NCI-H1694 (cell line): ENCODE measurements around the gene NIPAL3.
"Not testable (repeated sequence)": the region's sequence is repeated elsewhere in the genome, so short reads cannot be mapped to it uniquely, and the experiment has no call there.

ENCODE experiments used
- DNase-seq: peaks from one replicate; lab custom pipeline; 2025; lab: John Stamatoyannopoulos, UW

The NIPAL3 gene

DNA sequence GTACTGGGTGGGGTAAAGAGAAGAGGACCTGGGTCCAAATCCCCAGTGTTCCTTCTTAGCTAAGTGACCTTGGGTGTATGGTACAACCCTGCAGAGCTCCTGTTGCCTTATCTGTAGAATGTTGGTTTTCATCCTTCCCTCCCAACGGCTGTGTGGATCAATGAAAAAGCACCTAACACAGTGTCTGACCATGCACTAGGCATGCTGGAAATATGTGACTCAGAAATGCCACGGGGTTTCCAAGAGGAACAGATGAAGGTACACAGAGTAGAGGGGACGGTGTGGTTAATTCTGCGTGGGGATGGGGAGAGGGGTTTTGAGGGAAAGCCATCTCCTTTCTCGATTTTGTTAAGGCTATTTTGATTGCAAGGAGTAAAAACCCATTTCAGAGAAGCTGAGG, 8.6 kb downstream of the NIPAL3 start:
- no peak for DNase-seq

DNA sequence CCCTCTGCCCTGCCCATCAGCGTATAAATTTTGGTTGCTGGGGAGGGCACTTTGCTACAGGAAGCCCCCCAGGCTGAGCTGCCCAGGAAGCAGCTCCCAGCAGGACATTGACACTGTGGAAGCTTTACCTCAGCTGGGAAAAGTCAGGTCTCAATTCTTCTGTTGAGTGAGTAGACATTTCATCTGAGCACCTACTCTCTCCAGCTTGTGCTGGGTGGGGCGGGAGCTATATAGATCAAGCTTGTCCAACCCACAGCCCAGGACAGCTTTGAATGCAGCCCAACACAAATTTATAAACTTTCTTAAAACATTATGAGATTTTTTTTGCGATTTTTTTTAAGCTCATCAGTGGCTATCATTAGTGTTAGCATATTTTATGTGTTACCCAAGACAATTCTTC, 9.4 kb downstream of the NIPAL3 start:
- no peak for DNase-seq

DNA sequence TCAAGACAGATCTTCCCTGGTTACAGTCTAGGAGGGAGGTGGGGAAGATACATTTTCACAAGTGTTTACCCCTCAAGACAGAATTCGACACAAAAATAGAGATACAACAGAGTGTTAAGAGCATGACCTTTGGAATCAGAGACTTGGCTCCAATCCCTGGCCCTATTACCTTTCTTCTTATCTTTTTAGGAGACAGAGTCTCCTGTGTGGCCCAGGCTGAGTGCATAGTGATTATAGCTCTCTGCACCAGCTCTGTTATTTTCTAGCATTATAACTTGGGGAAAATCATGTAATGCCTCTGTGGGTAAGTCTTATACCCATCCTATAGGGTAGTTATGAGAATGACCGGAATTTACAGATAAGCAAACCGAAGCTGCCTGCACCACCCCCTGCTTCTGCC, 9.8 kb downstream of the NIPAL3 start:
- DNase-seq: no peak

DNA sequence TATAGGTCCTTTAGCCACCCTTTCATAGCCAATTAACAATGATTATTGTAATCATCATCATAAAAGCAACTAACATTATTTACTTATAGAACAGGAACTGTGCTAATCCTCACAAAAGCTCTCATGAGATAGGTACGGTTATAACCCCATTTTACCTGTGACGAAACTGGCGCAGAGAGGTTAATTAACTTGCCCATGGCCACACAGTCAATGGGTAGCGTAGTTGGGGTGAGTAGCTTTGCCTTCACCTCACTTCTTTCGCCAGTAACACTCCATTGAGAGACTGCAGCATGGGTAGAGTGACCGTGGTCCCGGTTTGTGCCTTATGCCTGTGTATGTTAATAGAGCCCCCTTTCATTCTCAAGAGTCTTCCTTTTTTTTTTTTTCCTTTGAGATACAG, 10.3 kb downstream of the NIPAL3 start:
- no peak for DNase-seq

DNA sequence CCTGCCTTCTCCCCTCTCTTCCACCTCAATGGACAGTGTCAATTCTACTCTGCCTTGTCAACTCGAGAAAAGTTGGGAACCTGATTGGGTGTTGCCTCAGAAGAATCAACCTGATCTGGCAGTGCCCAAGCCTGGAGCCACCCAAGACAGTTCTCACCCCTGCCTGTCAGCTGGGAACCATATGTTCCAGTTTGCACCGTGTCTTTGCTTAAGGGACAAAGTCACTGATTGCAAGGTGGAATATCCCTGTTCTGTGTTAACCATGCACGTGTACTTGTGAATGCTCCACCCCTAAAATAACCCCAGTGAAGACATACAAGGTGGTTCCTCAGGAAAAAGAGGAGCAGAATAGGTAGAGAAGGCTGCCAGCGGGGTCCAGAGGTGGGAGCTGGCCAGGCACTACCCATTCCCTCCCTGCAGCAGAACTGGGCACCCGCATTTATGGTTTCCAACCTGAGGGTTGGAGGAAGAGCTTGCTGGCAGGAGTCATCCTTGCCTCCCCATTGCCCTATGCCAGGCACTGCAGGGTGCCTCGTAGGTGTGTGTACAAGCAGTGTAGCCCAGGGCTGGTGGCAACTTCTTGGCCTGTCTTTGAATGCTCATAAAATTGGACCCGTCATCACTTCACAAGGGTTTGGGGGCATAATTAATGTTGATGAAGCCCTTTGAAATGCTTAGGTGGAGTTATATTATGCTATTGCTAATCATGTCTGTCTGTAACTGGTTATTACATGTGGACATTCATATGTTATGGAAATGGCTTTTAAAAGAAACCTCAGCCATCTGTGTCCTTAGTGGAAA, 11.3 kb downstream of the NIPAL3 start:
- DNase-seq: no peak

DNA sequence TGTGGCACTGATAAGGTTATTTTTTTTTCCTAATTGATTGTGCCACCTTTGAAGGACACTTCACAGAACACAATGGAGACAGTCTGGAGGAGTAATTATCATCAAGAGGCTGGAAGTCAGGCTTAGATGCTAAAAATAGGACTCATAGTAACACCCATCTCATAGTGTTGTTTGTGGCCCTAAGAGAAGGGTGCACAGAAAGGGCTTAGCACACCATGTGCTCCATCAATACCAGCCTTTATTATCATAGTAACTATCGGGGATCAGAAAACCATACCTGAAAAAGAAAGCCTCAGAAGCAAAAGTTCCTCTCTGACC, 11.9 kb downstream of the NIPAL3 start:
- no peak for DNase-seq

DNA sequence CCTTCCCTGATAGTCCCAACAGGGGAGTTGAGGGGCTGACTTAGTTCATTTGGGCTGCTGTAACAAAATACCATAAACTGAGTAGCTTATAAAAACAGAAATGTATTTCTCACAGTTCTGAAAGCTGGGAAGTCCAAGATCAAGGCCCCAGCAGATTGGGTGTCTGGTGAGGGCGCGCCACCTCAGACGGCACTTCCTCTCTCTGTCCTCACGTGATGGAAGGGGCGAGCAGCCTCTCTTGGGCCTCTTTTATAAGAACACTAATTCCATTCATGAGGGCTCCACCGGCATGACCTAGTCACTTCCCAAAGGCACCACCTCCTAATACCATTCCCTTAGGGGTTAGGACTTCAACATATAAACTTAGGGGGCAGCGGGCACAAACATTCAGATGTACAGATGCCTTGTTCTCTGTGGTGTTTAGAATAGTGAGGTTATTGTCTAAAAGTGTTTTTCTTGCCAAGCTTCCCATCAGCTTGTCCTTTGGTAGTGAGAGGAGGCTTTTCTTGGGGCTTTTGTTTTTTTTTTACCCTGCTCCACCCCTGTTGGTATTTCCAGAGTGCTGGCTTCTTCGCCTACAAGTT, 20.3 kb downstream of the NIPAL3 start:
- DNase-seq: no peak

DNA sequence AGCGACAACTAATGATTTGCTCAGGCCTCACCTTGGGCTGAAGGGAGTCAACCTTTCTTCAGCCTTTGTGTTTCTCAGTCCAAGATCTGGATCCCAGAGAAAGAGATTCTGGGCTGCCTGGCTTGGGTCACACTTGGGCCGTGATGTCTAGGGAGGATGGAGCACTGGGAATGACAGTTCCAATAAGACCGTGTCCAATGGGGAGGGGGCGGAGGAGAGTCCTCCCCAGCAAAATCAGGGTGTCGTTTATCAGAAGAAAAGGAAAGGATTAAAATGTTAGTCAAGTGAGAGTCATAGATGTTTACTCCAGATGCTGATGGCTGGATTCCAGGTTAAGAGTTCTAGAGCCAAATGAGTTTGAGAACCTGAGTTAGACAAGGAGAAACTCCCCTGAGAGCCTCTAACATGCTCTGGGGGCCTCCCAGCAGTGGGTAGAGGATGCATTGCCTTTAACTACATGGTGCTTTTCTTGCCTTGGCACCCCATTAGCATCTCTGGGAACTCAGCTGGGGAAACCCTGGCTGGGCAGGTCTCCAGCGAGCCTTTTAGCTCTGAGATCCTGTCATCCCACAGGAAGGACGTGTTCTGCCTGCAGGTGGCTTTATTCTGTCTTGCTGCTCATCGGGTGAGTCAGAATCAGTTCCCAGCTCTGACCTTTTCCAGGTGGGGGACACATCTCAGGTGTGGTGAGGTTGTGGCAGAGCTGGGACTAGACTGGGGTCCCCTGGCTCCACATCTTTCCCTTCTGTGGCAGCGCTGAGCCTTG, 22.2 kb downstream of the NIPAL3 start:
- DNase-seq: no peak

DNA sequence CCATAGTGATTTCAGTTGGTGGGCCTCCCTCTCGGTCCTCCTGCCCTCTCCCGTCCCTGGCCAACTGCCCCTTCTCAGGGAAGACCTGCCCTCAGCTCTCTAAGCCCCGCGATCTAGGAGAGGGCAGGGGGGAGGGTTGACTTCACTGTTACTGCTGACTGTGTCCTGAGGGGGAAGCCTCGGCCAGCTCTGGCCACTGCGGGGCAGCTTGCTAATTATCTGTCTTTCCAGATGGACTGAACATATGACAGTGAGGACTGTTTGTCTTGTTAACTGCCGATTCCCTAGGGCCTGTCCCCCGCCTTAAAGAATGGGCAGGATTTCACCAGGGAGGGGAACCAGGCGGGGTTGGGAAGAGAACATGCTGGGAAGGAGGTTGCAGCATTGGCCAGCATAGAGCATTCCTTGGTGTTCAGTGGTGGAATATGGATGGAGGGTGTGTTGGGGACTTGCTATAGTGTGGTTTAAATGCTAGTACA, 22.9 kb downstream of the NIPAL3 start:
- no peak for DNase-seq

DNA sequence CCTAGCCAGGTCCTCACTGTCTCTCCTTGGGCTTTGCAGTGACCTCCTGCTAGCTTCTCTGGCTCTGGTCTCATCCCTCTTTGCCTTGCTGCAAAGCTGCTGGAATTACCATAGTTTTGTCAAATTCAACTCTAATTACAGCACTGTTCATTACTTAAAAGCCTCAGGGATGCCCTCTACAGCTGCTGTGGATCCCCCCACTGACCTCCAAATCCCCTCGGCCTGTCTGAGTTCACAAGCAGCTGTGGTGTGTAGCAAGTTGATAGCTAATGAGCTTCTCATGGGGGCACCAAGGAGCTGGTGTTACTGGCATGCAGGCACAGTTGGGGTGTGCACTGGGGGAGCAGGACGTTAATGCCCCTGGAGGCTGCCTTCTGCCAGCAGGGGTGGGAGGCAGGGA, 24.8 kb downstream of the NIPAL3 start:
- no peak for DNase-seq

DNA sequence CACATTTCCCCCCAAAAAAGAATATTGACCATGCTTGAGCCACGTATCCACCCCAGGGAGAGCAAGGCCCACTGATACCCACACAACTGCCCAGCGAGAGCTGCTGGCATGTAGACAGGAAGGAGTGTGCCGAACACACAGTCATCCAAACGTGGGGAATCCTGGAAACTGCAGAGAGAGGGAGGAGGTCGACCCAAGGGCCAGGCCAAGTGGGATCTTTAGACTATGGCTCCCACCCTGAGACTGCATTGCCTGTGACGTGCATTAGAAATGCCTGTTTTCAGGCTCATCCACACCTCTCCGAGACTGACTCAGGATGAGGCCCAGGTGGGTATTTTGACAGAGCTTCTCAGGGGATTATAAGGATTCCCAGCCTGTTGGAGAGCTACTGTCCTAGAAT, 25.9 kb downstream of the NIPAL3 start:
- no peak for DNase-seq

DNA sequence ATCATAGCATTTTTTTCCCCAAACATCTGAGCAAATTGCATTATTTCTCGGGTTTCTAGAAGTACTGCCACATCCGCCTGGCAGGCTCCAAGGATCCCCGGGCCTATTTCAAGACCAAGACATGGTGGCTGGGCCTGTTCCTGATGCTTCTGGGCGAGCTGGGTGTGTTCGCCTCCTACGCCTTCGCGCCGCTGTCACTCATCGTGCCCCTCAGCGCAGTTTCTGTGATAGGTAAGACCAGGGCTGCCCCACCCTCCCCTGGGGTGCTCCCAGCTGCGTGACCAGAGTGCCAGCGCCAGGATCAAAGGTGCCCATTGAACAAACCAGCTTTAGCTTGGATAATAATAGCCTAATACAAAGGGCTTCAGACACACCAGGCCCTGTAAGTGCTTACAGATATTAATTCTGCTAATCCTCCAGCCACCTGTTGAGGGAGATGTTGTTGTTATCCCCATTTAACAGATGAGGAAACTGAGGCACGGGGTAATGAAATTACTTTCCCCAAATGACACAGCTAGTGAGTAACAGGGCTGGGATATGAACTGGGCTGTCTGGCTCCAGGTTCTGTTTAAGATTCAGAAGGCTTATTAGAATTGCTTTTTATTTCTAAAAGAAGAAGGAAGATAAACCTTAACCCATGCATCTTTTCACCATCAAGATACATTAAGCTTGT, 26.5 kb downstream of the NIPAL3 start:
- no peak for DNase-seq

DNA sequence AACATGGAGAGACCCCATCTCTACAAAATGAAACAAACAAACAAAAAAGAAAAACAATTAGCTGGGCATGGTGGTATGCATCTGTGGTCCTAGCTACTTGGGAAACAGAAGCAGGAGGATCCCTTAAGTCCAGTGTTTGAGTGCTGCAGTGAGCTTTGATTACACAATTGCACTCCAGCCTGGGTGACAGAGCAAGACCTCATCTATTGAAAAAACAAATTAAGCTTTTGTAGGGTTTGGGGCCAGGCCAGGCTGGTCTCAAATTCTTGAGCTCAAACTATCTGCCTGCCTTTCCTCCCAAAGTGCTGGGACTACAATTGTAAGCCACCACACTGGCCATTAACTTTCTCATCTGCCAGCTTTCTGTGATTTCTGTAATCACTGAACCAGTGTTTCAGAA, 27.2 kb downstream of the NIPAL3 start:
- no peak for DNase-seq

DNA sequence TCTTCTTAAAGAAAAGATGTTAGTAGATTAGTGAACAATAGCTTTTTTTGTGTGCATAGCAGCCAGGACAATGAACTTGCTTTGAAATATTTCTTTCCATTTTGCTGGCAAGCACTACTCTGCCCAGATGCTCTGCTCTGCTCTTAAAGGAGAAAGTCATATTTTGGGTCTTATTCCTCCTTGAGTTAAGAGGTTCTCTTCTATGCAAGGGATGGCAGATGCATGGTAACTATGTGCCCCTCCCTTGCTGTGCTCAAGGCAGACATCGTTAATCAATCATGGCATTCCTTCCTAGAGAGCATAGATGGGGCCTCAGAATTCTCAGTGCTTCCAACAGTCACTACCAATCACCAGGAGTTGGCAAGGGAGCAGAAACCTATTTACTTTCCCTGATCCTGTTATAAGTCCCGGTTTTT, 27.6 kb downstream of the NIPAL3 start:
- DNase-seq: no peak

DNA sequence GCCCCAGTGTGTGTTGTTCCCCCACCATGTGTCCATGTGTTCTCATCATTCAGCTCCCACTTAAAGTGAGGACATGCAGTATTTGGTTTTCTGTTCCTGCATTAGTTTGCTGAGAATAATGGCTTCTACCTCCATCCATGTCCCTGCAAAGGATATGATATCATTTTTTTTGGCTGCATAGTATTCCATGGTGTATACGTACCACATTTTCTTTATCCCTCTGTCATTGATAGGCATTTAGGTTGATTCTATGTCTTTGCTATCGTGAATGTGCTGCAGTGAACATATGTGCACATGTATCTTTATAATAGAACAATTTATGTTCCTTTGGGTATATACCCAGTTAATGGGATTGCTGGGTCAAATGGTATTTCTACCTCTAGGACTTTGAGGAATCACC, 30.8 kb downstream of the NIPAL3 start:
- DNase-seq: not testable (repeated sequence)

DNA sequence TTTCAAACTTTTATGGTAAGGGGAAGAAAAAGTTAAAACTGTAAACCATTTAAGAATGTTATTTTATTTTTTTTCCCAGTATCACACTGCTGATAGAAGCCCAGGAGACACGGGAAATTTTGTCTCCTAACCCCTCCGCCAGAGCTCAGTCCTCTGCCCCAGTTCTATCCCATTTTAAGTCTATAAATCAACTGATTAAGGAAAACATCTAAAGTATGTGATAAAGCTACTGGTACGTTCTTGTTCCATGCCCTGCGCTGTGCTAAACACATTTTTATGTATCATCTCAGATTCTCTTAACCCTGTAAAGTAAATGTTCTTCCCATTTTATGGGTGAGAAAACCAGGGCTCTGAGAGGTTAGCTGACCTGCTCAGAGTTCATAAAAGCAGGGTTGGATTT, 34.7 kb downstream of the NIPAL3 start:
- DNase-seq: no peak

DNA sequence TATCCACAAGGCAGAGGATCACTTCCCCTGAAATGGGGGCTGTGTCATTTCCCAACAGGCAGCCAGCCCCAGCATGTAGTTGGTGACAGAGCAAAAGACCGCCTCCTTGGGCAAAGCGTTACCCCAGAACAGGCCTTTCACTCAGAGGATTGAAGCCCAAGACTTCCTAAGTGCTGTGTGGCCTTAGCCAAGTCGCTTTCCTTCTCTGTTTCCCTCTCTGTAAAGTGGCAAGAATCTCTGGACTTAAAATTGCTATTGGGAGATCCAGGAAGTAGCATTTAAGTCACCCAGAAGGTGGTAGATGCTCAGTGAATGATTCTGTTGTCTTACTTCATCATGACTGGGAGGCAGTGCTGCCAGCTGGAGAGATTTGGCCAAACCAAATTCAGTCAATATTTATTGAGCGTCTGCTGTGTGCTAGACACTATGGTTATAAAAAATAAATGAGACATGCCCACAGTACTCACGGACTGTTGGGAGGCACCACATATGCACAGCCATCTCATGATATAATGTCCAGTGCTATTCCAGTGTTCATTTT, 35.3 kb downstream of the NIPAL3 start:
- DNase-seq: no peak

DNA sequence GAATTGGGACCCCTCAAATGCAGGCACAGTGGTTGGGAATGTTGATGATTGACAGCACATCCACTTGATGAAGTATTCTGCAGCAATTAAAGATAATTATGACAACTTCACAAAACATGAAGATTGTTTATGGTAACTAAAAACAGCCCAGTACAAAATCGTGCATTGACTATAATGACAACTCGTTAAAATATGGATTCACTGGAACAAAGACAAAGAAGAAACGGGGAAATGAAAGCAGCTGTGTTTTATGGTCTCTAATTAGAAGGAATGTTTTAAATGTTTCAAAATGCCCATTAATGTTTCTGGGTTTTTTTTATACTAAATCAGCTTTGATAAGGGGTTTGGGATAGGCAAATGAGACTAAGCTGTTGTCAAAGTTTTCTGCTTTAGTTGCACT, 36.1 kb downstream of the NIPAL3 start:
- no peak for DNase-seq

DNA sequence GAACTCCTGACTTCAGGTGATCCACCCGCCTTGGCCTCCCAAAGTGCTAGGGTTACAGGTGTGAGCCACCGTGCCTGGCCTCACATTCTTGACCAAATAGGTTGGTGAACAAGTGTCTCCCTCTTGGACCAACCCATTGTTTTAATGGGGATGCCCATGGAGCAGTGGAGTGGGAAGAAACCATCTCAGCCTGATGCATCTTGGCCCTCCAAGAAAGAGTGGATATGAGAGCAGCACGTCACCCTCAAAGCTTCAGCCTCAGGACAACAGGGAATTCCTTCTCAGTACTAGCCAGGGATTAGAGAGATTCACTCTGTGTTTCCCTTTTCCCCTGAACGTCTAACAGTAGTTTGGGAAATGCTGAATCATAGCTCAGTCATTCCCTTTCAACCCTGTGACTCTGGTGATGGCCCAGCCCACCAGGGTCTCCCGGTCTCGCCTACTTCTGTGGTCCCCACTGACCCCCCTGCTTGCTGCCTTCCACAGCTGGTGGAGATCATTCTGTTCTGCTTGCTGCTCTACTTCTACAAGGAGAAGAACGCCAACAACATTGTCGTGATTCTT, 37.4 kb downstream of the NIPAL3 start:
- no peak for DNase-seq

DNA sequence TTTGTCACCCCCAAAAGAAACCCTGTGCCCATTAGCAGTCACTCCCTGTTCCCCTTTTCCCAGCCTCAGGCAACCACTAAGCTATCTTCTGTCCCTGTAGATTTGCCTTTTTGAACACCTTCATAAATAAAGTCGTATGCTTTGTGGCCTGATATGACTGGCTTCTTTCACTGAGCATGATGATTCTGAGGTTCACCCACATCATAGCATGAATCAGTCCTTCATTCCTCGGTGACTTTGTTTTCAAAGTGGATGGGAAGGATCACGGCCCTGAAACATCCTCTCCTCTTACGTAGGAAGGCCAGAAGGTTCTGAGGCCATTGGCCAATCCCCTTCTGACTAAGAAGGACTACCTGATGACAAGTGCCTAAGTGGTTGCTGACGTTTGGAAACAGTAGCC, 39.1 kb downstream of the NIPAL3 start:
- DNase-seq: no peak

DNA sequence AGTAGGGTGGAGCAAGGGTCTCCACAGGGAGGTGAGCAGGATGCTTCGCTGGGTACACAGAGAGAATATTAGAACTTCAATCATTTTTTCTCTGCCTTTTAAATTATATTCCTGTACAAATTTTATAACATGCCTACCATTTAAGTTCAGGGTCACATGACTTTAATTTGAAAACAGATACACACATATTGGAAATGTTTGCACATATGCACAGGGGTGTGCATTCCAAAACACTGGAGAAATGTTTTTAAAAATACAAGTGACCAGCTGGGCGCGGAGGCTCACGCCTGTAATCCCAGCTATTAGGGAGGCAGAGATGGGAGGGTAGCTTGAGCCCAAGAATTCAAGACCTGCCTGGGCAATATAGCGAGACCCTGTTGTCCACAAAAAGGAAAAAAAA, 39.7 kb downstream of the NIPAL3 start:
- no peak for DNase-seq

DNA sequence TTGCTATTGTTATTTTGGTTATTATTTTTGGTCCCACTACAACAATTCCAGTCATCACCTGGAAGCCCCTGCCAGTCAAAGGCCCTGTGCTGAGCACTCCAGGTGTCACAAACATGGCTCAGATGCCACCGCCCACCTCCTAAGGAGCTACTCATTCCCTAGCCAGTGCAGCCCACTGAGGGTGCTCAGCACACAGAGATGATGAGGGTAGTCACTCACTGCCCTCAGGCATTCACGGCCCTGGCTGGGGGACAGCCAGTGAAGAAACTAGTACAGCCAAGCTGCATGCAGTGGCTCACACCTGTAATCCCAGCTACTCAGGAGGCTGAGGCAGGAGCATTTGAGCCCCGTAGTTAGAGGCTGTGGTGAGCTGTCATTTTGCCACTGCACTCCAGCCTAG, 42.3 kb downstream of the NIPAL3 start:
- no peak for DNase-seq
